MCF 10A (cell line): ENCODE results near the gene NFX1. TPM values are rescaled to one million over a fixed set of nuclear protein-coding genes. Genes with fewer than 3 reads are reported as not detected.

Experiments
- BruUV-seq: library from RNA; stranded (reverse); fragments of 400-500 nt; replicated peaks from 2 replicates; lab custom pipeline; 2021; lab: Mats Ljungman, UMichigan
- CTCF ChIA-PET: fragments of 300-600 bp; sonication (Branson Sonifier 250); formaldehyde crosslinking; extraction: SDS; loops from one replicate; lab custom pipeline; 2021; ENCODE audit warnings: antibody characterized with exemption, inconsistent platforms; lab: Yijun Ruan, JAX
- POLR2A ChIA-PET: fragments of 300-600, 350-650 bp; sonication (Branson Sonifier 250); formaldehyde crosslinking; extraction: SDS; loops from one replicate; lab custom pipeline; 2020; ENCODE audit warnings: antibody characterized with exemption, inconsistent platforms; lab: Yijun Ruan, JAX
- DNase-seq: peaks from one replicate; pipeline ENCODE4 v3.0.0-alpha.2; 2018; ENCODE audit not compliant: unreplicated experiment
- H3K27ac Mint-ChIP-seq: one replicate; pipeline ENCODE4 v1.8.0; 2022; ENCODE audit warnings: mild to moderate bottlenecking, low read depth, mixed read lengths; ENCODE audit not compliant: unreplicated experiment
- H3K27me3 Mint-ChIP-seq: one replicate; pipeline ENCODE4 v1.8.0; 2022; ENCODE audit warnings: mixed read lengths; ENCODE audit not compliant: insufficient read depth, unreplicated experiment
- H3K36me3 Mint-ChIP-seq: one replicate; pipeline ENCODE4 v1.8.0; 2022; ENCODE audit warnings: mild to moderate bottlenecking, moderate library complexity, mixed read lengths; ENCODE audit not compliant: insufficient read depth, unreplicated experiment
- H3K4me1 Mint-ChIP-seq: one replicate; pipeline ENCODE4 v1.8.0; 2022; ENCODE audit warnings: mixed read lengths; ENCODE audit not compliant: insufficient read depth, unreplicated experiment
- H3K4me3 Mint-ChIP-seq: one replicate; pipeline ENCODE4 v1.8.0; 2022; ENCODE audit warnings: mild to moderate bottlenecking, moderate library complexity, mixed read lengths; ENCODE audit not compliant: unreplicated experiment
- H3K9me3 Mint-ChIP-seq: one replicate; pipeline ENCODE4 v1.8.0; 2022; ENCODE audit warnings: mixed read lengths; ENCODE audit not compliant: unreplicated experiment
- CTCF ChIP-seq: fragments of 200-600 bp; IDR thresholded peaks from one replicate; pipeline ENCODE4 v1.8.0; 2022; ENCODE audit warnings: antibody characterized with exemption, mild to moderate bottlenecking; ENCODE audit not compliant: unreplicated experiment
- intact Hi-C: fragments of 100-400 bp; cut with micrococcal nuclease; formaldehyde crosslinking; loops from 2 replicates; pipeline ENCODE4 v1.14.1; 2022
- total RNA-seq: library from RNA; stranded (reverse); gene quantifications from 2 replicates; pipeline ENCODE4 v1.2.3, GENCODE V29; 2022

Gene NFX1
- total RNA-seq, 1 experiment from 2014 or later = 78.5 TPM

DNA sequence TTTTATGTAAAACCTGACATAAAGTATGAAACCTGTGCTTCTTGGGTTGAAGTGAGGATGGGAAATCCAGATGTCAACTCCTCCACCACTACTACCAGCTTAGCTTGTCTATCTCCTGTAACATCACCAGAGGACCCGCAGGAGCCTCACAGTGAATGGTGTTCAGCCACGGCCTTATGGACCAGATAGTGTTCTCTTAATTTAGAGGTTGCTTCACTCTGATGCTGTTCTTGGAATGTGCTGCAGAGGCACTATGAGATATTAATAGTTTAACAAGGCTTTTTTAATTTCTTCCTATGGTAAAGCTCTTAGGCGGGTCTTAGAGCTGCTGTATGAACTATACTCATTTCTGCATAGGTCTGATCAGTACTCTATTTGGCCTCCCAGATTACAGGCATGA, 27.9 kb downstream of the NFX1 start:
- intact Hi-C loops = no loop called here
- H3K36me3 Mint-ChIP-seq = peaks cover 99% of the 10 kb centered on the region
- no peaks in the 10 kb centered on the region for H3K27me3 Mint-ChIP-seq
- no peak overlapping the region for H3K4me3 Mint-ChIP-seq
- H3K27ac Mint-ChIP-seq = no peak overlapping the region
- DNase-seq = no peak
- ChIA-PET CTCF (interaction anchor here (0.6 to 1.2 kb wide), 3 partner anchors 9 to 404 kb away, joined by 3 to 4 read pairs (median 3); no protein-coding TSS in a partner anchor), POLR2A (interaction anchor here (0.5 to 6.8 kb wide), 5 partner anchors 8 to 230 kb away, joined by 3 to 63 read pairs (median 3); no protein-coding TSS in a partner anchor)
- no peaks in the 10 kb centered on the region for H3K9me3 Mint-ChIP-seq
- no peak for TF ChIP-seq CTCF
- no TSS peak for BruUV-seq
- peaks cover 23% of the 10 kb centered on the region for H3K4me1 Mint-ChIP-seq

DNA sequence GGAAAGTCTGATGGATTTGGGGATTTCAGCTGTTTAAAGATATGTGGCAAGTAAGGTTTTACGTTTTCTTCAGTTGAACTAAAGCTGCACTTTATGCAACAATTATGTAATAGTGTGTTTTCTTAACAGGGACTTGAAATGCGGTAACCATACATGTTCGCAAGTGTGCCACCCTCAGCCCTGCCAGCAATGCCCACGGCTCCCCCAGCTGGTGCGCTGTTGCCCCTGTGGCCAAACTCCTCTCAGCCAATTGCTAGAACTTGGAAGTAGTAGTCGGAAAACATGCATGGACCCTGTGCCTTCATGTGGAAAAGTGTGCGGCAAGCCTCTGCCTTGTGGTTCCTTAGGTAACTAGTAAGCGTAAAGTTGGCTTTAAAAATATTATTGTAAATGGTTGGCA, 28.5 kb downstream of the NFX1 start:
- no peak for DNase-seq
- Mint-ChIP-seq H3K27ac (peak overlapping the region; percentile 70), H3K4me1 (peaks cover 23% of the 10 kb centered on the region), H3K9me3 (no peaks in the 10 kb centered on the region), H3K4me3 (no peak overlapping the region), H3K36me3 (peaks cover 100% of the 10 kb centered on the region), H3K27me3 (no peaks in the 10 kb centered on the region)
- no TSS peak for BruUV-seq
- no peak for TF ChIP-seq CTCF
- CTCF ChIA-PET = interaction anchor here (1.2 kb wide), 1 partner anchor 403 kb away, joined by 4 read pairs; no protein-coding TSS in a partner anchor
- POLR2A ChIA-PET = interaction anchor here (0.7 to 6.8 kb wide), 7 partner anchors 9 to 88 kb away, joined by 3 to 63 read pairs (median 4); partner anchors contain the start of gene NFX1
- intact Hi-C loops = no loop called here

DNA sequence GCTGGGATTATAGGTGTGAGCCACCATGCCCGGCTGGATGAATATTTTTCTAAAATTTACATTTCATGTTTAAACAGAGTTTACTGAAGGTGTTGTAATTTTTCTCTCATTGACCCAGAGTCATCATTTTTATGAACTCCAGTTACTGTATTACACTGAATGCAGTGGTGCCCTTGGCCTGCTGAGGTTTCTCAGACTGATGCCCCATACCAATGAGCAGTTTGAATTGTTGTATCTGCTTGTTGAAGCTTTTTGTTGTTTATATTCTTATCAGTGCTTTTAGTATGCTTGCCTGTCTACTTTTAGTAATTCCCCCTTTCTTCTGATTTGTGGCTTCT, 29.9 kb downstream of the NFX1 start:
- ChIA-PET CTCF (interaction anchor here (0.6 to 2.3 kb wide), 8 partner anchors 10 to 197 kb away, joined by 3 to 8 read pairs (median 3); no protein-coding TSS in a partner anchor), POLR2A (interaction anchor here (0.7 to 6.8 kb wide), 18 partner anchors 9 to 292 kb away, joined by 3 to 63 read pairs (median 6); partner anchors contain the start of genes BAG1, CHMP5, NFX1 and SMU1)
- Mint-ChIP-seq H3K36me3 (peaks cover 100% of the 10 kb centered on the region), H3K27me3 (no peaks in the 10 kb centered on the region), H3K27ac (peak overlapping the region; percentile 70), H3K4me3 (peak overlapping the region; percentile 20), H3K9me3 (no peaks in the 10 kb centered on the region), H3K4me1 (peaks cover 21% of the 10 kb centered on the region)
- no peak for DNase-seq
- intact Hi-C loops = loop anchor here (1.0 to 2.0 kb wide), 3 partner anchors 9 to 55 kb away; partner anchors contain the start of genes BAG1, CHMP5 and NFX1
- no peak for TF ChIP-seq CTCF
- BruUV-seq = no TSS peak

DNA sequence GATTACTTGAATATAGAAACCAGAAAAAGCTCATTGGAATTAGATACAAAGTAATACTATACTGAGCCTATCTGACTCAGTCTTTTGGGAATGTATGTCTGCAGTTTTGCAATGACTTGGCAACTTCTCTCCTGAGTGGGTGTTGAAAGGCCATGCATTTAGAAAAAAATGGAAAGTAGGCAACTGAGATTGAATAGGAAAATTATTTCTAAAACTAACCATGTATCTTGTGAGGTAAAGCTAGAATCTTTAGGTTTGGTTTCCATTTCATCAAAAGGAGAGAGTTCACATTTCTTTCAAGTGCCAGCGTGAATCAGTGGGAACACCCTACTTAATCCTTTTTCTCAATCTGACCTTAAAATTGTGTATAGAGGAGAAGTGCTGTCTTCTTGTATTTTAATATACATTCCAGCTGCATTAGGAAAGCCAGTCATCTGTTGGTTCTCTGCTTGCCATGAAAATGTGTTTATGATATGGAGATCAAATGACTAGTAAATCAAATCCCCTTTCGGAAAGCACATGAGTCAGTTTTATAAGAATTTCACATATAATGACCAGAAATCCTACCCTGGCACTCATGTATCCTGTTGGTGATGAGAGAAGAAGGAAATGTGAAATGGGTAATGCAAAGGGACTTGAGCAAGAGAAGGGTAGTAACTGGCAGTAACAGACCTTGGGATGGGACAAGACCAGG, 30.4 kb downstream of the NFX1 start:
- Mint-ChIP-seq H3K36me3 (peaks cover 100% of the 10 kb centered on the region), H3K4me3 (peak overlapping the region; percentile 20), H3K27me3 (no peaks in the 10 kb centered on the region), H3K9me3 (no peaks in the 10 kb centered on the region), H3K27ac (peak overlapping the region; percentile 70), H3K4me1 (peaks cover 18% of the 10 kb centered on the region)
- no peak for TF ChIP-seq CTCF
- POLR2A ChIA-PET = interaction anchor here (0.7 to 6.8 kb wide), 19 partner anchors 9 to 292 kb away, joined by 3 to 63 read pairs (median 6); partner anchors contain the start of genes BAG1, CHMP5, NFX1 and SMU1
- CTCF ChIA-PET = interaction anchor here (0.6 to 2.3 kb wide), 8 partner anchors 10 to 94 kb away, joined by 3 to 8 read pairs (median 3); no protein-coding TSS in a partner anchor
- BruUV-seq = TSS peak; percentile 18
- DNase-seq = peak; percentile 92
- intact Hi-C loops = loop anchor here (1.0 to 2.0 kb wide), 3 partner anchors 9 to 56 kb away; partner anchors contain the start of genes BAG1, CHMP5 and NFX1
